Mucosa of rectum (tissue), 2 donors: ENCODE measurements around the gene HCLS1.
A peak's percentile ranks its signal among the peaks of the same experiment; 100 is the strongest.

ENCODE experiments used
- H3K27ac ChIP-seq, 2 donors: one replicate each; pipeline ENCODE4 v1.7.0; 2013; ENCODE audit warnings: inconsistent platforms in 2 of 2, low read depth in 2 of 2, low read length in 2 of 2
- H3K27me3 ChIP-seq, 2 donors: one replicate each; pipeline ENCODE4 v1.7.0; 2013; ENCODE audit warnings: low read length in 2 of 2; ENCODE audit not compliant: control insufficient read depth in 2 of 2, insufficient read depth in 2 of 2
- H3K36me3 ChIP-seq, 2 donors: one replicate each; pipeline ENCODE4 v1.7.0; 2013; ENCODE audit warnings: low read length in 2 of 2; ENCODE audit not compliant: control insufficient read depth in 2 of 2, insufficient read depth in 2 of 2
- H3K4me1 ChIP-seq, 2 donors: one replicate each; pipeline ENCODE4 v1.7.0; 2013; ENCODE audit warnings: low read length in 2 of 2, mild to moderate bottlenecking in 1 of 2; ENCODE audit not compliant: control insufficient read depth in 2 of 2, insufficient read depth in 2 of 2
- H3K4me3 ChIP-seq, 2 donors: one replicate each; pipeline ENCODE4 v1.7.0; 2013; ENCODE audit warnings: low read length in 2 of 2
- H3K9ac ChIP-seq, 2 donors: one replicate each; pipeline ENCODE4 v1.7.0; 2013; ENCODE audit warnings: low read length in 2 of 2, low read depth in 1 of 2, mild to moderate bottlenecking in 1 of 2
- H3K9me3 ChIP-seq, 2 donors: one replicate each; pipeline ENCODE4 v1.7.0; 2013; ENCODE audit warnings: low read length in 2 of 2; ENCODE audit not compliant: control insufficient read depth in 2 of 2
- donor health status: healthy.
- donor health status: Normal muscosa, but diverticular disease.

Gene HCLS1

DNA sequence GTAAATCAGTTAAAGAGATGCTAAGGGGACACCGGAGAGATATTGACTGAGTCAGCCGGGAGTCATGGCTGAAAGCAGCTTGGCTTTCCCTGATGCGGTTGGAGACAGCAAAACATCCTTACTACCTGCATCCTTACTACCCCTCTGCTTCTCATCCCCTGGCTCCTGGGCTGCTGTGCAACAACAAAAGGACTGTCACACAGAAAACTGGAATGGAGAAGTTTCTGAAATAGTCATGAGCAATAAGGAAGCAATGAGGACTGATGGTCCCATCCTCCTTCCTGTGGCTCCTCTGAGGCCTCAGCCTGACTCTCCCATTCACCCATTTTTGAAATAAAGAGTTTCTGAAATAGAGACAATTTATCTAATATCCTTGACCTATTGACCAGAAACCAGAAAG lies 1.1 kb downstream of the HCLS1 start:
- Histone ChIP-seq H3K4me3 (peak overlapping the region; percentile 36 to 76), H3K9ac (peak overlapping the region in 1 of 2 donors; percentile 64), H3K27me3 (no peaks in the 10 kb centered on the region), H3K4me1 (peaks cover 0 to 8% of the 10 kb centered on the region in 2 donors), H3K9me3 (no peaks in the 10 kb centered on the region), H3K36me3 (peaks cover 18 to 23% of the 10 kb centered on the region in 2 donors), H3K27ac (peak overlapping the region; percentile 74 to 88)

DNA sequence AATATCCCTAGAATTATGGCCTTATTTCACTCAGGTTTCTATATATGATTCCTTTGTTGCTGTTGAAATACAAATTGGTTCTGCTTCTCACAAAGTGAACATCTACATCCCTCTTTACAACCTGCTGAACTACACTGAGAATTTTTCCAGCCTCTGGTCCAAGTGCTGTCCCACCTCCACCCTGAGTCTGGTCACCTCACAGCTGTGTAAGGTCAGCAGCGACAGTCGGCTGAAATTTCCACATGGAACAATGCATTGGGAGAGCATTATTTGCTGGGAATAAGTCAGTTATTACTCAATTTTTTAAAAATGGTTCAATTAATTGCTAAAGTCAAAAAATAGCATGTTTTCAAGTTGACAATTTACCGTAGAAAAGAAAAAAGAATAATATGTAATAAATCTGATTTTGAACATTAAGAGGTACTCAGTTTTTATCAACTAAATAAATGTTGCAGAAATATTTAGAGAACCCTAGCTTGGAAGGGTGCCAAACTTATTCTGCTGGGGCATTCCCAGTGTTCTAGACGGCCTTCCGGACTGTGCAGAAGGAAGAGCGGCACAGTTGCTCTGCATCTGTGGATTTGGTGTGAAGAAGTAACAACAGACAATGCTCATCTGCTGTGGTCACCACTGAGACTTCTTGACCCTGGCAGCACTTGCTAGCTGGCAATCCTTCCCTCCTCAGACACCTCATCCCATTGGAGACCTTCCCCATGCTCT lies 1.8 kb downstream of the HCLS1 start:
- peaks cover 0 to 8% of the 10 kb centered on the region in 2 donors for H3K4me1 ChIP-seq
- H3K36me3 ChIP-seq, result peaks cover 11 to 17% of the 10 kb centered on the region in 2 donors
- peak overlapping the region in 1 of 2 donors; percentile 18 for H3K27ac ChIP-seq
- no peak overlapping the region for H3K9ac ChIP-seq
- peak overlapping the region in 1 of 2 donors; percentile 76 for H3K4me3 ChIP-seq
- no peaks in the 10 kb centered on the region for H3K9me3 ChIP-seq
- no peaks in the 10 kb centered on the region for H3K27me3 ChIP-seq

DNA sequence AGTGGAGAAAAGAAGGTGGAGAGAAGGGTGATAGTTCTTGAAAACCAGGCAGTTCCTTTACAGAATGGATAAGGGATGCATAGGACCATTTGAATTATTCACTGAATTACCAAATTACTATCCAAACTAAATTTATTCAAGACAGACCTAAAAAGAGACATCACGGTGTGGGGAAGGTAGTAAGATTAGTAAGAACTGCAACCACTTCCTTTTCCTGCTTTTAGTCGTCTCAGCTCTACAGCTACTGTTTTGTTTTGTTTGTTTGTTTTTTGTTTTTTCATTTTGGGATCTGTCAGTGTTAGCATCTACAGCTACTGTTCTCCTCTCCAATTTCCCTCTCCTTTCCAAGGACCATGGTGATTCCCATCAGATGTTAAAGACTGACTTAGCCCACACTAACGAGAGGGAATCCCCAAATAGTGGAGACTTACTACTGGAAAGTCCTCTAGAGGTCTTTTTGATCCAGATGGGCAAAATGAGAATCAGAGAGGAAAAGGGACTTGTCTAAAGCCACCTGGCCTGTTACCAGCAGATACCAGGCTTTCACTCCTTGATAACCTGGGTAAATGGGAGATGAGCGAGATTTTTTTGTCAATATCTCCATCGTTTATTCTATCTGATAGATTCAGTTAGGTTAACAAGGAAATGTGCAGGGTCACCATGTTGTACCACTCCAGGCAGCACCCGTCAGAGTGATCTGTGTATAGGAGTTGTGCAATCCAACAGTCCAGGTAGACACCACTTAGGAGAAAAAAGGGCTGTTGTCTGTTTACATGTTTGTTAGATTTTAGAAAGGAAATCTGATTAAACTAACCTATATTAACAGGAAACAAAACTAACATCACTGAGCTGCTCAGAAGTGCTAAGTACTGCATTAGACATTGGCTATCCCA lies 6.0 kb downstream of the HCLS1 start:
- Histone ChIP-seq H3K4me1 (peaks cover 0 to 8% of the 10 kb centered on the region in 2 donors), H3K9me3 (no peaks in the 10 kb centered on the region), H3K36me3 (peaks cover 0 to 5% of the 10 kb centered on the region in 2 donors), H3K4me3 (peak overlapping the region in 1 of 2 donors; percentile 1), H3K27me3 (no peaks in the 10 kb centered on the region), H3K27ac (no peak overlapping the region), H3K9ac (no peak overlapping the region)

DNA sequence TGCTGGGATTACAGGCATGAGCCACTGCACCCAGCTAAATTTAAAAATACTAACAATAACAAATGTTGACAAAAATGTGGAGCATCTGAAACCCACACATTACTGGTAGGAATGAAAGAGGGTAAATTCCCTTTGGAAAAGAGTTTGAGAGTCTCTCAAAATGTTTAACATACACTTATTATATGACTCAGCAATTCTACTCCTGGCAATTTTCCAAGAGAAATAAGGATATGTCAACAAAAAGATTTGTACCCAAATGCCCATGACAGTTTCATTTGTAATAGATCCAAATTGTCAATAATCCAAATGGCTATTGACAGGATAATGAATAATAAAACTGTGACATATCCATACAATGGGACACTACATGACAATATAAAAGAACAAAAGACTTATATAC lies 9.0 kb downstream of the HCLS1 start:
- H3K27me3 ChIP-seq, result no peaks in the 10 kb centered on the region
- peaks cover 0 to 4% of the 10 kb centered on the region in 2 donors for H3K36me3 ChIP-seq
- no peaks in the 10 kb centered on the region for H3K9me3 ChIP-seq
- no peak overlapping the region for H3K4me3 ChIP-seq
- no peak overlapping the region for H3K9ac ChIP-seq
- no peaks in the 10 kb centered on the region for H3K4me1 ChIP-seq
- H3K27ac ChIP-seq, result no peak overlapping the region

DNA sequence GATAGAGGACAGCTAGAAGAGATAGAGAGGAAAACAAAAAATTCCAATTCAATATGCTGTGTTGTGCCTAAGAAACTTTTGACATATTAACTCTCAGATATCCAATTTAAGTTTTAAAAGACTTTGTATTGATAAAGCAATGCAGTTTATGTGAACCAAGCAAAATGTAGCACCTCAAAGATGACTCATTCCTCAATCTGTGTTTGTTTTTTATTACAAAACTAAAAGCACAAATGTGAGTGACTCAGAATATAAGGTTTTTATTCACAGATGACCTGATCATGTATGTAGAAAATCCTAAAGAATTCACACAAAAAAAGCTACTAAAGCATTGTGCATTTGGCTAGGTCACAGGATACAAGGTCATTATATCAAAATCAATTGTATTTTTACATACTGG lies 11.1 kb downstream of the HCLS1 start:
- Histone ChIP-seq H3K36me3 (peaks cover 3 to 9% of the 10 kb centered on the region in 2 donors), H3K9ac (no peak overlapping the region), H3K4me3 (no peak overlapping the region), H3K27me3 (no peaks in the 10 kb centered on the region), H3K4me1 (no peaks in the 10 kb centered on the region), H3K27ac (no peak overlapping the region), H3K9me3 (no peaks in the 10 kb centered on the region)

DNA sequence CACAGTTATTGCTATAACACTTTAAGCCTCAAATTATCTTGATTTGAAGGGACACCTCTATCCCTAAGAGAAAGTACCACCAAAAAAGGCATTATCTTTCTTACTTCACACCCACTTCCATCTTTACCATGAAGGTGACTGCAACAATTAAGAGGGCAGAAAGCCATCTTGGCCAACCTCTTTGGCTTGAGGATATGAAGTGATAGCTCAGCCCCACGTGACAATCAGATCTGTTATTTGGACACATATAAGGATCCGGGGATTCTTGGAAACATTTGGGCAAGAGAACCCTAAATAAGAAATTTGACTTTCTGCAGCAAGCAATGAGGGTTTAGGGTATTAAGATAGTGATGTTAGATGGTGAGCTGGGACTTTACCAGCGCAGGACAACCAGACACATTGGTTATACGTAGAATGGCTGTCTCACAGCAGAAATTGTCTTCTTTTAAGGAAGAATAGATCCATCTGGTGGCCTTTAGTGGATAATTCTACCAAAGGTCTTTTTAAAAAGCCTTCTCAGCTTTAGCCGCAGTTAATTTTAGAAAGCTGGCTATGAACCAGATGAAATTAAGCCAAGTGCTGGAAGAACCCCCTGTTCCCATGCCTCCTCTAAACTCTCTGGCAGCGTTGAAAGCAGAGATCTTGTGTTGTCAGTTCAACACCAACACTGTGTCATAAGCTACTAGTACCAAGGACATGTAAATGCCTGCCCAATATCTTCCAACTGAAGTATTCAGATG lies 12.3 kb downstream of the HCLS1 start:
- no peaks in the 10 kb centered on the region for H3K4me1 ChIP-seq
- H3K27me3 ChIP-seq, result no peaks in the 10 kb centered on the region
- H3K9me3 ChIP-seq, result no peaks in the 10 kb centered on the region
- H3K4me3 ChIP-seq, result no peak overlapping the region
- peaks cover 3 to 19% of the 10 kb centered on the region in 2 donors for H3K36me3 ChIP-seq
- no peak overlapping the region for H3K9ac ChIP-seq
- H3K27ac ChIP-seq, result no peak overlapping the region

DNA sequence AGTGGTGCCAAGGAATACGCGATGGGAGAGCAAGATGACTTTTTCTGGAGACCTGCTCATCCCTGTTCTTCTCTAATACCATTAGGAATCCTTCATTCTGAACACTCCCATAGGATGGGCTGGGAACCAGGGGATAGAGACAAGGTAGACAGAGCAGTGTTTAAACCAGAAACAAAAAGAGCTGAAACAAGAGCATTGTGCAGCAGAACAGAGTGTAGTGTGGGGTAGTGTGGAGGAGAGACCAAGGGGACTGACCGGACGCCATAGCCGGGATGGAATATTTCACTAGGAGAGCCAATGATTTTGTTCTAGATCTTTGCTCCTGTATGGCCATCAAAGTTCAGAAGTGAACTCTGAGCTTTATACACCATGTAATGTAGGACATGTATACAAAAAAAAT lies 15.6 kb downstream of the HCLS1 start:
- H3K36me3 ChIP-seq, result peaks cover 5 to 22% of the 10 kb centered on the region in 2 donors

DNA sequence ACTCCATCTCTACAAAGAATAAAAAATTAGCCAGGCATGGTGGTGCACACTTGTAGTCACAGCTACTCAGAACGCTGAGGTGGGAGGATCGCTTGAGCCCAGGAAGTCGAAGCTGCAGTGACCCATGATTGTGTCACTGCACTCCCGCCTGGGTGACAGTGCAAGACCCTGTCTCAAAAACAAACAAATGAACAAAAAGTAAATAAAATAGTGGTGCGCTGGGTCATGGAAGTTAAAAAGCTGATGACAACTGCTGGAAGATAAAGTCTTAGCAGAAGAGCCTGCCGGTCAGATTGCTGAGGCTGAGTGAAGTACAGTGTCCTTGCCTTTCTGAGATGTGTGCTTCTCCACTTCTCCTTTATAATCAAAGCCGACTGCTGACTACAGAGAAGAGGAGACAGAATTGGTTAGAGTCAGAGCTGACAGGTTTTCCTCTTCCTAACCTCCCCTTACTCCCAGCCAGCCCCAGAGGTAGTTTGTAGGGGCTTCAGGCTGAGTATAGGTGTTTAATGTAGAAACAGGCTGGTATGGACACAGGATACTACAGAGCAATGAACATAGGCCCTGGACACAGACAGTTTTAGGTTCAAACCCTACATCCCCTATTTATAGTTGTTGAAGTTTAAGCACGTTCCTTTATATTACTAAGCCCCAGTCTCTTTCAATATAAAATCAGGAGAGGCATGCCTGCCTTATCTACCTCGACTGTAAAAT lies 17.9 kb downstream of the HCLS1 start:
- Histone ChIP-seq H3K9ac (no peak overlapping the region), H3K4me3 (no peak overlapping the region), H3K27me3 (no peaks in the 10 kb centered on the region), H3K9me3 (no peaks in the 10 kb centered on the region), H3K36me3 (peaks cover 5 to 28% of the 10 kb centered on the region in 2 donors), H3K4me1 (no peaks in the 10 kb centered on the region), H3K27ac (no peak overlapping the region)

More for the DNA sequence above, 15.6 kb downstream of the HCLS1 start:
- Histone ChIP-seq H3K27me3 (no peaks in the 10 kb centered on the region), H3K4me3 (no peak overlapping the region), H3K4me1 (no peaks in the 10 kb centered on the region), H3K9ac (no peak overlapping the region), H3K9me3 (no peaks in the 10 kb centered on the region), H3K27ac (no peak overlapping the region)

DNA sequence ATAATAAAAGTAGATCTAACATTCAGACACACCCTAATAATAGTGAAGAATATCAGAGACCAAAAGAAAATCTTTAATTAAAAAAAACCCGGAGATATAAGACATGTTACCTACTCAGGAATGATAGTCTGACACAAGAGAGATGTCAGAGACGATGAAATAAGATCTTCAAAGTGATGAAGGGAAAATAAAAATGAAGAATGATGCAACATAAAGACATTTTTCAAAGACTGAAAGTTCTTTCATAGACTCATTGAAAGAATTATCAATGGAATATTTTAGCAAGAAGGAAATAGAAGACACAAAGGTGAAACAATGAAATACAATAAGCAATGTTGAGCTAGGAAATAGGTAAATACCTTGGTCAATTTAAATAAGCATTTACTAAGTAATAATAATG lies 19.6 kb downstream of the HCLS1 start:
- H3K4me3 ChIP-seq, result no peak overlapping the region
- H3K27me3 ChIP-seq, result no peaks in the 10 kb centered on the region
- no peak overlapping the region for H3K27ac ChIP-seq
- peaks cover 10 to 32% of the 10 kb centered on the region in 2 donors for H3K36me3 ChIP-seq
- no peaks in the 10 kb centered on the region for H3K4me1 ChIP-seq
- H3K9me3 ChIP-seq, result no peaks in the 10 kb centered on the region
- H3K9ac ChIP-seq, result no peak overlapping the region
